ENCODE data around the gene GRHL3. TPM values are rescaled to one million over a fixed set of nuclear protein-coding genes. Genes with fewer than 3 reads are reported as not detected.

GRHL3 gene
- total and polyA plus RNA-seq, 2 experiments from 2014 or later, result not detected

DNA sequence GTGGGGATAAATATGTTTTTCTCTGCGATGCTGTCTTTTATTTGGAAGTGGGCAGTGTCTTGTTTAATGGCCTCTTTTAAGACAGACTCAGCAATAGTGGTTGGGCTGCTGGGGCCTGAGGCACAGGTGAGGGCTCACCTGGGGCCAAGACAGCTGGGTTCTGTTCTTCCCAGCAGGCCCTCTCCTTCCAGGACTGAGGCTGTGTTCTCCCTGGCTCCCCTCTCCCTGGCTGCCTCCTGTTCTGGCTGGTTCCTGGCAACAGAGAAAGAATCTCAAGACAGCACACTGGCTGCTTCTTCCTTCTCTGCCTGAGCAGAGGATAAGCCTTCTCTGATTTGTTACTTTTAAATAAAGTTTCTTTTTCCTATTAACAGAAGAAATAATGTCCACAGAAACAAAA is 7.4 kb upstream of the GRHL3 start:
- no peak overlapping the region for H3K4me3 ChIP-seq
- H3K4me2 ChIP-seq (ENCODE audit: unreplicated experiment), result no peak overlapping the region
- no peak overlapping the region for H2AFZ ChIP-seq
- TF ChIP-seq EZH2phosphoT487 (IDR thresholded peaks at IDR 0.05; ENCODE audit: insufficient read depth, low read depth) (no peak), EZH2 (IDR thresholded peaks at IDR 0.05; ENCODE audit: insufficient read depth, poor library complexity, severe bottlenecking) (no peak)
- in situ Hi-C loops (cut with MboI), result no loop called here
- H3K36me3 ChIP-seq (ENCODE audit: low read depth), result no peaks in the 10 kb centered on the region
- no peak for DNase-seq
- no peaks in the 10 kb centered on the region for H4K20me1 ChIP-seq (ENCODE audit: insufficient read depth)
- no peaks in the 10 kb centered on the region for H3K4me1 ChIP-seq (ENCODE audit: insufficient read depth)
- no peak overlapping the region for H3K9ac ChIP-seq
- no peaks in the 10 kb centered on the region; the same call in 1 of the 2 replicates for H3K27me3 ChIP-seq (replicated peaks; ENCODE audit: insufficient read depth)
- H3K9me3 ChIP-seq (ENCODE audit: low read depth), result no peaks in the 10 kb centered on the region
- H3K79me2 ChIP-seq (ENCODE audit: insufficient read depth), result no peaks in the 10 kb centered on the region
- no peaks in the 10 kb centered on the region for H3F3A ChIP-seq (ENCODE audit: insufficient read depth)
- WGBS, 2 experiments (ENCODE audit: low coverage in 1 of 2, low lambda C conversion rate in 2 of 2, missing lambda C conversion rate in 2 of 2), result 91 to 100% methylated on average over 1 of the region's 1 CpG
- no peak overlapping the region for H3K27ac ChIP-seq
- no peaks in the 10 kb centered on the region for H3K9me2 ChIP-seq (ENCODE audit: insufficient read depth)

DNA sequence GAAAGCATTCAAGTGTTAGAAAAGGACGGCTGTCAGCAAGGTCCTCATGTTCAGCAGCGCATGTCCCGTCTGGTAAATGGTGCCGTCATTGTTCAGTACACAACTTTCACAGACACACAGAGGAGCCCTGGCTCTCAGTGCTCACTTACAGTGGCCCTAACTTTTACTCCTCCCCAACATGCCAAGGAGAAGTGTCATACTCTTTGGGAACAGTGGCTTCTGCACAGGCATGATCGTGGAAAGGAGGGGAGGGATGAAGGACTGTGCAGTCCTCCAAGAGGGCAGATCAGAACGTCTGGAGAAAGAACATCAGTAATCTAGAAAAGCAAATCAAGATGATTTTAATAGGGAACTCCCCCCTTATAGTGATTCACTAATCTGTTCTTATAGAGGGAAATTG is 3.8 kb upstream of the GRHL3 start:
- Histone ChIP-seq H3K36me3 (ENCODE audit: low read depth) (no peaks in the 10 kb centered on the region), H4K20me1 (ENCODE audit: insufficient read depth) (no peaks in the 10 kb centered on the region), H3F3A (ENCODE audit: insufficient read depth) (no peaks in the 10 kb centered on the region), H3K9me2 (ENCODE audit: insufficient read depth) (no peaks in the 10 kb centered on the region), H2AFZ (no peak overlapping the region), H3K9me3 (ENCODE audit: low read depth) (no peaks in the 10 kb centered on the region), H3K4me2 (ENCODE audit: unreplicated experiment) (no peak overlapping the region), H3K4me3 (no peak overlapping the region), H3K79me2 (ENCODE audit: insufficient read depth) (no peaks in the 10 kb centered on the region), H3K4me1 (ENCODE audit: insufficient read depth) (peaks cover 9% of the 10 kb centered on the region; the same call in 1 of the 2 replicates), H3K27me3 (replicated peaks; ENCODE audit: insufficient read depth) (peaks cover 14% of the 10 kb centered on the region), H3K9ac (no peak overlapping the region), H3K27ac (no peak overlapping the region)
- no peak for TF ChIP-seq EZH2phosphoT487 (IDR thresholded peaks at IDR 0.05; ENCODE audit: insufficient read depth, low read depth)
- no peak for TF ChIP-seq EZH2 (IDR thresholded peaks at IDR 0.05; ENCODE audit: insufficient read depth, poor library complexity, severe bottlenecking)
- WGBS, 2 experiments (ENCODE audit: low coverage in 1 of 2, low lambda C conversion rate in 2 of 2, missing lambda C conversion rate in 2 of 2), result 54 to 58% methylated on average over 6 of the region's 6 CpGs
- peak; percentile 33 for DNase-seq
- in situ Hi-C loops (cut with MboI), result no loop called here

DNA sequence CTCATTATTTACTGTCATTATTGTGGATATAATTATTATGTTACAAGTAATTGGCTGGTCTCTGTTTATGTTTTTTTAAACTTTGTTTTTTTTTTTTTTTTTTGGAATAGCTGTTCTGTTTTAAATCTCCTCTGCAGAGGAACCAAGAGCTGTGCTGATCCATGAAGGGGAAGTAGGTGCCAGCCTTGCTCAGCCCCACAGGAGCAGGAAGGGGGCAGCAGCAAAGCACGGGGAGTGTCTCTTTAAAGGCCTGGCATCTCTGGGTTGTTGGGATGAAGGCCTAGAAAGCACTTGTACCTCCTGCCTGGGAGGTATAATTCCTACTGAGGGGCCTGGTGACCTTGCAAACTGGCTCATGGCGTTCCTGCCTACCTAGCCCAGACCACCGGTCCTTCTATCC is 2.5 kb upstream of the GRHL3 start:
- Histone ChIP-seq H3K27me3 (replicated peaks; ENCODE audit: insufficient read depth) (peaks cover 26% of the 10 kb centered on the region), H3K4me3 (no peak overlapping the region), H3K9me2 (ENCODE audit: insufficient read depth) (no peaks in the 10 kb centered on the region), H3F3A (ENCODE audit: insufficient read depth) (peaks cover 4% of the 10 kb centered on the region; the same call in 1 of the 2 replicates), H4K20me1 (ENCODE audit: insufficient read depth) (no peaks in the 10 kb centered on the region), H2AFZ (no peak overlapping the region), H3K27ac (no peak overlapping the region), H3K9ac (no peak overlapping the region), H3K4me2 (ENCODE audit: unreplicated experiment) (no peak overlapping the region), H3K36me3 (ENCODE audit: low read depth) (no peaks in the 10 kb centered on the region), H3K9me3 (ENCODE audit: low read depth) (no peaks in the 10 kb centered on the region), H3K79me2 (ENCODE audit: insufficient read depth) (no peaks in the 10 kb centered on the region), H3K4me1 (ENCODE audit: insufficient read depth) (peaks cover 9% of the 10 kb centered on the region; the same call in 1 of the 2 replicates)
- in situ Hi-C loops (cut with MboI), result no loop called here
- 58 to 69% methylated on average over 3 of the region's 3 CpGs for WGBS, 2 experiments (ENCODE audit: low coverage in 1 of 2, low lambda C conversion rate in 2 of 2, missing lambda C conversion rate in 2 of 2)
- DNase-seq, result no peak
- TF ChIP-seq EZH2phosphoT487 (IDR thresholded peaks at IDR 0.05; ENCODE audit: insufficient read depth, low read depth) (no peak), EZH2 (IDR thresholded peaks at IDR 0.05; ENCODE audit: insufficient read depth, poor library complexity, severe bottlenecking) (no peak)

DNA sequence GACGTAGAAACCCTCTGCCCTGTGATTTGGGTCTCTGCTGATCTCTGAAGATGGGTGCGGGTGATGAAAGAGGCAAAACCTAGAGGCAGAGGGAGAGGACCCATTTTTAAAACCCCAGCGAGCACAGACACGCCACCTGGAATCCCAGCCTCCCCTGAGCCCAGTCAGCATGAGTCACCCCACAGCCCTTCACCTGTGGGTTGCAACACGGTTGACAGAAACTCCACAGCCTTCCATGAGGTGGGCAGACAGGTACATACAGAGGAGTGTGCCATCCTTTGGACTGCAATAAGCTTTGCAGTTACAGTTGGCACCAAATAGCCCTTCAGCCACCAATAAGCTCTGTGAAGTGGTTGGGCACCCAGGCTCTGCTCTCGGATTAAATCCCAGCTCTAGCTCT is 2.1 kb upstream of the GRHL3 start:
- no peak overlapping the region for H3K9ac ChIP-seq
- no peak overlapping the region for H3K4me2 ChIP-seq (ENCODE audit: unreplicated experiment)
- H3K27ac ChIP-seq, result no peak overlapping the region
- no peak overlapping the region for H3K4me3 ChIP-seq
- TF ChIP-seq EZH2phosphoT487 (IDR thresholded peaks at IDR 0.05; ENCODE audit: insufficient read depth, low read depth), result no peak
- TF ChIP-seq EZH2 (IDR thresholded peaks at IDR 0.05; ENCODE audit: insufficient read depth, poor library complexity, severe bottlenecking), result no peak
- H3K4me1 ChIP-seq (ENCODE audit: insufficient read depth), result peaks cover 9% of the 10 kb centered on the region; the same call in 1 of the 2 replicates
- no peaks in the 10 kb centered on the region for H3K79me2 ChIP-seq (ENCODE audit: insufficient read depth)
- H3K36me3 ChIP-seq (ENCODE audit: low read depth), result no peaks in the 10 kb centered on the region
- 88 to 89% methylated on average over 6 of the region's 6 CpGs for WGBS, 2 experiments (ENCODE audit: low coverage in 1 of 2, low lambda C conversion rate in 2 of 2, missing lambda C conversion rate in 2 of 2)
- H4K20me1 ChIP-seq (ENCODE audit: insufficient read depth), result no peaks in the 10 kb centered on the region
- peaks cover 26% of the 10 kb centered on the region for H3K27me3 ChIP-seq (replicated peaks; ENCODE audit: insufficient read depth)
- H3K9me3 ChIP-seq (ENCODE audit: low read depth), result no peaks in the 10 kb centered on the region
- H3F3A ChIP-seq (ENCODE audit: insufficient read depth), result peaks cover 4% of the 10 kb centered on the region; the same call in 1 of the 2 replicates
- no peak overlapping the region for H2AFZ ChIP-seq
- DNase-seq, result no peak
- in situ Hi-C loops (cut with MboI), result no loop called here
- H3K9me2 ChIP-seq (ENCODE audit: insufficient read depth), result no peaks in the 10 kb centered on the region
